Measurements from ENCODE around the gene STXBP2.

The STXBP2 gene

GRCh38 chr19:7610491-7611240, 26.2 kb upstream of the STXBP2 start:
- Histone ChIP-seq H3K79me2 (ENCODE audit: low read length) (no peaks in the 10 kb centered on the region), H3K4me2 (ENCODE audit: low read depth, low read length) (no peak overlapping the region), H4K20me1 (ENCODE audit: insufficient read depth, low read length) (no peaks in the 10 kb centered on the region), H3K4me1 (ENCODE audit: low read length) (no peaks in the 10 kb centered on the region), H3K9me3 (replicated peaks; ENCODE audit: insufficient read depth, low read length) (no peaks in the 10 kb centered on the region), H3K27ac (ENCODE audit: low read length) (no peak overlapping the region), H2AFZ (ENCODE audit: low read length) (no peak overlapping the region), H3K4me3 (ENCODE audit: low read length) (no peak overlapping the region), H3K9ac (ENCODE audit: low read length) (no peak overlapping the region), H3F3A (ENCODE audit: insufficient read depth, low read length) (no peaks in the 10 kb centered on the region), H3K9me2 (replicated peaks; ENCODE audit: insufficient read depth, low read length) (no peaks in the 10 kb centered on the region), H3K27me3 (replicated peaks; ENCODE audit: insufficient read depth, low read length) (peaks cover 69% of the 10 kb centered on the region), H3K36me3 (replicated peaks; ENCODE audit: insufficient read depth, low read length) (no peaks in the 10 kb centered on the region)
- TF ChIP-seq EZH2phosphoT487 (IDR thresholded peaks at IDR 0.05; ENCODE audit: low read length) (no peak), EZH2 (optimal IDR thresholded peaks at IDR 0.05; ENCODE audit: low read depth, low read length) (no peak), CTCF (IDR thresholded peaks at IDR 0.05; ENCODE audit: low read length) (no peak)
- no peak for DNase-seq

- H3K4me2 ChIP-seq (ENCODE audit: low read depth, low read length) = no peak overlapping the region
- no peaks in the 10 kb centered on the region for H3K36me3 ChIP-seq (replicated peaks; ENCODE audit: insufficient read depth, low read length)
- no peak overlapping the region for H2AFZ ChIP-seq (ENCODE audit: low read length)
- H3K9ac ChIP-seq (ENCODE audit: low read length) = no peak overlapping the region
- no peaks in the 10 kb centered on the region for H3K79me2 ChIP-seq (ENCODE audit: low read length)
- H4K20me1 ChIP-seq (ENCODE audit: insufficient read depth, low read length) = no peaks in the 10 kb centered on the region
- no peaks in the 10 kb centered on the region for H3K4me1 ChIP-seq (ENCODE audit: low read length)
- no peak for DNase-seq
- peaks cover 69% of the 10 kb centered on the region for H3K27me3 ChIP-seq (replicated peaks; ENCODE audit: insufficient read depth, low read length)
- H3K9me3 ChIP-seq (replicated peaks; ENCODE audit: insufficient read depth, low read length) = no peaks in the 10 kb centered on the region
- H3K9me2 ChIP-seq (replicated peaks; ENCODE audit: insufficient read depth, low read length) = no peaks in the 10 kb centered on the region
- no peaks in the 10 kb centered on the region for H3F3A ChIP-seq (ENCODE audit: insufficient read depth, low read length)
- no peak overlapping the region for H3K4me3 ChIP-seq (ENCODE audit: low read length)
- no peak overlapping the region for H3K27ac ChIP-seq (ENCODE audit: low read length)
- TF ChIP-seq EZH2phosphoT487 (IDR thresholded peaks at IDR 0.05; ENCODE audit: low read length) (no peak), EZH2 (optimal IDR thresholded peaks at IDR 0.05; ENCODE audit: low read depth, low read length) (no peak), CTCF (IDR thresholded peaks at IDR 0.05; ENCODE audit: low read length) (no peak)
These were observed 25.2 kb upstream of the STXBP2 start for GRCh38 chr19:7611541-7612279.

GRCh38 chr19:7612282-7613274, 24.3 kb upstream of the STXBP2 start:
- Histone ChIP-seq H3K27ac (ENCODE audit: low read length) (no peak overlapping the region), H3K36me3 (replicated peaks; ENCODE audit: insufficient read depth, low read length) (no peaks in the 10 kb centered on the region), H3K4me1 (ENCODE audit: low read length) (no peaks in the 10 kb centered on the region), H3F3A (ENCODE audit: insufficient read depth, low read length) (no peaks in the 10 kb centered on the region), H3K4me3 (ENCODE audit: low read length) (no peak overlapping the region), H2AFZ (ENCODE audit: low read length) (no peak overlapping the region), H3K27me3 (replicated peaks; ENCODE audit: insufficient read depth, low read length) (peaks cover 61% of the 10 kb centered on the region), H4K20me1 (ENCODE audit: insufficient read depth, low read length) (no peaks in the 10 kb centered on the region), H3K9me3 (replicated peaks; ENCODE audit: insufficient read depth, low read length) (no peaks in the 10 kb centered on the region), H3K9ac (ENCODE audit: low read length) (no peak overlapping the region), H3K4me2 (ENCODE audit: low read depth, low read length) (no peak overlapping the region), H3K9me2 (replicated peaks; ENCODE audit: insufficient read depth, low read length) (no peaks in the 10 kb centered on the region), H3K79me2 (ENCODE audit: low read length) (no peaks in the 10 kb centered on the region)
- TF ChIP-seq EZH2phosphoT487 (IDR thresholded peaks at IDR 0.05; ENCODE audit: low read length) (no peak), EZH2 (optimal IDR thresholded peaks at IDR 0.05; ENCODE audit: low read depth, low read length) (no peak), CTCF (IDR thresholded peaks at IDR 0.05; ENCODE audit: low read length) (no peak)
- no peak for DNase-seq

All from MM.1S (cell line).